K562 (cell line): ENCODE data around the gene CDYL. TPM values are rescaled to one million over a fixed set of nuclear protein-coding genes. Genes with fewer than 3 reads are reported as not detected.

ENCODE experiments used
- ATAC-seq: fragments of 200-7000 bp; cut with Tn5 transposase; 3 replicates; pipeline ENCODE4 v1.9.1; 2020; ENCODE audit warnings: moderate library complexity
- BruUV-seq: library from RNA; stranded (reverse); fragments of 400-500 nt; replicated peaks from 2 replicates; lab custom pipeline; 2021; lab: Mats Ljungman, UMichigan
- CTCF ChIA-PET: fragments of 300-600 bp; formaldehyde crosslinking; extraction: SDS; loops from one replicate; lab custom pipeline; 2021; ENCODE audit warnings: low intra/inter-chr PET ratio; lab: Yijun Ruan, JAX
- POLR2A ChIA-PET: fragments of 300-600, 350-650 bp; sonication (Branson Sonifier 250); formaldehyde crosslinking; extraction: SDS; loops from one replicate; lab custom pipeline; 2021; ENCODE audit warnings: antibody characterized with exemption, inconsistent platforms; lab: Yijun Ruan, JAX
- DNase-seq, 4 experiments: peaks; one replicate each; pipeline versions ENCODE4 v3.0.0 to v3.0.0-alpha.2; 2011 to 2018; ENCODE audit warnings: low spot score in 3 of 4, mixed read lengths in 3 of 4; ENCODE audit errors: extremely low read depth in 1 of 4
- FAIRE-seq: peaks from 2 replicates; lab custom pipeline; 2011; peaks lifted over from hg19 to GRCh38; lab: Jason Lieb, UNC
- H2AFZ ChIP-seq: 2 replicates; pipeline ENCODE4 v1.6.0; 2011; ENCODE audit warnings: low read depth, low read length, control low read depth, inconsistent platforms
- H3K27ac ChIP-seq: fragments of 200-600 bp; 3 replicates; pipeline ENCODE4 v1.8.0; 2011; ENCODE audit warnings: low read depth, mild to moderate bottlenecking, control low read depth, inconsistent platforms, low read length, moderate library complexity, mixed read lengths; ENCODE audit errors: extremely low read depth
- H3K27me3 ChIP-seq, 2 experiments: fragments of 300-600 bp in 1 of 2; 2 replicates in 1 of 2; 3 replicates in 1 of 2; pipeline versions ENCODE4 v1.6.0 to v1.8.0; 2011; ENCODE audit warnings: inconsistent platforms in 2 of 2, low read length in 2 of 2, mild to moderate bottlenecking in 1 of 2, mixed read lengths in 1 of 2, moderate library complexity in 1 of 2; ENCODE audit not compliant: control insufficient read depth in 2 of 2, insufficient read depth in 2 of 2
- H3K36me3 ChIP-seq: fragments of 300-600 bp; 3 replicates; pipeline ENCODE4 v1.8.0; 2011; ENCODE audit warnings: mild to moderate bottlenecking, low read length, inconsistent platforms; ENCODE audit not compliant: control insufficient read depth, insufficient read depth
- H3K4me1 ChIP-seq, 2 experiments: fragments of 200-600 bp in 1 of 2; replicated peaks in 1 of 2; 2 replicates in 1 of 2; 3 replicates in 1 of 2; pipeline versions ENCODE4 v1.5.1 to v1.8.0; 2011; ENCODE audit warnings: inconsistent platforms in 2 of 2, low read length in 2 of 2, mild to moderate bottlenecking in 1 of 2, mixed read lengths in 1 of 2, moderate library complexity in 1 of 2; ENCODE audit not compliant: control insufficient read depth in 2 of 2, insufficient read depth in 2 of 2
- H3K4me2 ChIP-seq: 2 replicates; pipeline ENCODE4 v1.6.1; 2011; ENCODE audit warnings: low read length, control low read depth, inconsistent platforms, mixed read lengths; ENCODE audit not compliant: insufficient read depth
- H3K4me3 ChIP-seq: fragments of 200-600 bp; sonication (generic), shearing (Covaris generic); 2 replicates; pipeline ENCODE4 v1.5.1; 2016; ENCODE audit warnings: control low read depth, inconsistent platforms
- H3K79me2 ChIP-seq: fragments of 200-600 bp; 3 replicates; pipeline ENCODE4 v1.8.0; 2011; ENCODE audit warnings: low read length, inconsistent platforms; ENCODE audit not compliant: control insufficient read depth, insufficient read depth
- H3K9ac ChIP-seq, 2 experiments: 2 replicates each; pipeline versions ENCODE4 v1.6.0 to v1.6.1; 2011; ENCODE audit warnings: low read depth in 2 of 2, low read length in 2 of 2, control low read depth in 1 of 2, inconsistent platforms in 1 of 2, mild to moderate bottlenecking in 1 of 2, mixed read lengths in 1 of 2; ENCODE audit not compliant: insufficient read depth in 1 of 2
- H3K9me1 ChIP-seq: one replicate; pipeline ENCODE4 v1.6.0; 2011; ENCODE audit warnings: inconsistent platforms, mild to moderate bottlenecking, low read length, moderate library complexity; ENCODE audit not compliant: control insufficient read depth, insufficient read depth
- H3K9me3 ChIP-seq: replicated peaks from 2 replicates; pipeline ENCODE4 v1.5.1; 2011; ENCODE audit warnings: low read depth, low read length, inconsistent platforms; ENCODE audit not compliant: control insufficient read depth, insufficient read depth
- H4K20me1 ChIP-seq: replicated peaks from 2 replicates; pipeline ENCODE4 v1.6.1; 2011; ENCODE audit warnings: low read length, inconsistent platforms, mixed read lengths; ENCODE audit not compliant: control insufficient read depth, insufficient read depth
- ELF2 ChIP-seq: fragments of 250-450 bp; sonication (Bioruptor Pico); IDR thresholded peaks from 2 replicates; pipeline ENCODE4 v1.5.0; 2021; ENCODE audit warnings: mild to moderate bottlenecking
- HINFP ChIP-seq: fragments of 450-650 bp; conservative IDR thresholded peaks from 2 replicates; pipeline ENCODE4 v1.6.1; 2016; ENCODE audit warnings: missing genetic modification characterization, low read depth, mild to moderate bottlenecking, control low read depth, missing compliant biosample characterization
- HNRNPUL1 ChIP-seq: fragments of 200-400 bp; formaldehyde crosslinking; IDR thresholded peaks from 2 replicates; pipeline ENCODE4 v1.6.1; 2017; ENCODE audit warnings: low read length
- JUN ChIP-seq, 2 experiments: sonication (generic) in 1 of 2; formaldehyde crosslinking in 1 of 2; IDR thresholded peaks; 2 replicates each; pipeline versions ENCODE4 v1.6.1 to v1.8.0; 2012 to 2022; ENCODE audit warnings: borderline replicate concordance in 2 of 2, mild to moderate bottlenecking in 2 of 2, improper control_type of control experiment in 1 of 2, low read depth in 1 of 2, low read length in 1 of 2, missing genetic modification reagents in 1 of 2
- MCM5 ChIP-seq: fragments of 450-650 bp; IDR thresholded peaks from 2 replicates; pipeline ENCODE4 v1.6.1; 2016; ENCODE audit warnings: low read depth
- RFX5 ChIP-seq: IDR thresholded peaks from 2 replicates; pipeline ENCODE4 v1.6.1; 2011; ENCODE audit warnings: low read depth, mild to moderate bottlenecking, improper control_type of control experiment, low read length
- RUNX1 ChIP-seq: sonication (generic); IDR thresholded peaks from 2 replicates; pipeline ENCODE4 v1.6.1; 2016; ENCODE audit warnings: antibody characterized with exemption, low read depth
- SIN3A ChIP-seq, 2 experiments: fragments of 150-350 bp in 1 of 2; IDR thresholded peaks; 2 replicates each; pipeline ENCODE4 v1.6.1; 2011 to 2016; ENCODE audit warnings: borderline replicate concordance in 2 of 2, low read depth in 2 of 2, low read length in 2 of 2, mild to moderate bottlenecking in 2 of 2, moderate library complexity in 2 of 2; ENCODE audit not compliant: control insufficient read depth in 1 of 2
- SPI1 ChIP-seq: IDR thresholded peaks from 2 replicates; pipeline ENCODE4 v1.6.1; 2011; ENCODE audit warnings: low read depth, low read length, control low read depth, borderline replicate concordance
- THAP7 ChIP-seq: fragments of 250-450 bp; sonication (Bioruptor Pico); IDR thresholded peaks from 2 replicates; pipeline ENCODE4 v1.5.0; 2021
- VEZF1 ChIP-seq: fragments of 200-800 bp; sonication (Bioruptor generic); IDR thresholded peaks from 2 replicates; pipeline ENCODE4 v1.6.1; 2017; ENCODE audit warnings: missing genetic modification characterization, missing compliant biosample characterization
- WHSC1 ChIP-seq: IDR thresholded peaks from one replicate; pipeline ENCODE4 v1.6.1; 2012; ENCODE audit warnings: low read length, control low read depth, inconsistent platforms
- YY1 ChIP-seq, 3 experiments: IDR thresholded peaks; 2 replicates each; pipeline ENCODE4 v1.6.1; 2011; ENCODE audit warnings: low read length in 2 of 3, mild to moderate bottlenecking in 2 of 3, moderate library complexity in 2 of 3, borderline replicate concordance in 1 of 3, control low read depth in 1 of 3, low read depth in 1 of 3; ENCODE audit not compliant: insufficient read depth in 3 of 3, insufficient replicate concordance in 2 of 3, control insufficient read depth in 1 of 3, insufficient read length in 1 of 3; ENCODE audit errors: extremely low read depth in 1 of 3
- ZFP36 ChIP-seq: fragments of 150-350 bp; IDR thresholded peaks from 2 replicates; pipeline ENCODE4 v1.6.1; 2018; ENCODE audit warnings: low read length, low read depth; ENCODE audit not compliant: partially characterized antibody
- WGBS: fragments of 100-300 bp; shearing (Covaris generic); methylation state at CpG from one replicate; pipeline ENCODE4 v1.1.6; 2016; ENCODE audit warnings: low coverage, mixed read lengths; ENCODE audit not compliant: insufficient coverage; ENCODE audit errors: missing lambda C conversion rate; 5-methylcytosine and 5-hydroxymethylcytosine counted together
- in situ Hi-C: fragments of 300-500 bp; cut with MboI; formaldehyde crosslinking; loops from 4 replicates; pipeline ENCODE4 v1.15.0; 2018; ENCODE audit warnings: inconsistent platforms, mixed read lengths
- intact Hi-C: fragments of 100-400 bp; cut with micrococcal nuclease; formaldehyde crosslinking; loops from 2 replicates; pipeline ENCODE4 v1.14.2; 2022
- polyA plus RNA-seq, 8 experiments: library from polyadenylated mRNA; depleted of rRNA in 4 of 8; stranded (reverse) in 5 of 8; unstranded in 3 of 8; fragments of >200 nt; fragmentation: Nextera tagmentation in 2 of 8; fragmentation: Illumina TruSeq in 1 of 8; extraction: Ambion mirVana in 2 of 8; extraction: Trizol in 1 of 8; gene quantifications; 2 replicates each; pipeline versions ENCODE4 v1.2.1 to v1.2.3, GENCODE V29; 2011 to 2014; ENCODE audit warnings: inconsistent platforms in 1 of 8, missing spikeins in 1 of 8
- total RNA-seq, 7 experiments: library from RNA; depleted of rRNA in 6 of 7; stranded (reverse); fragments of >200 nt in 6 of 7; fragmentation: Illumina TruSeq in 2 of 7; extraction: Trizol in 2 of 7; gene quantifications; 2 replicates each; pipeline versions ENCODE4 v1.2.1 to v1.2.3, GENCODE V29; 2011 to 2021; ENCODE audit warnings: low replicate concordance in 1 of 7

The CDYL gene
- total and polyA plus RNA-seq, 9 of the 15 experiments (the other 6 are each of a cell fraction or from before 2014, with no cell fraction given) = 8.1 to 45.8 (median 40.8) TPM

- peaks cover 27 to 39% of the 10 kb centered on the region in 2 experiments for H3K4me1 ChIP-seq
- intact Hi-C loops = loop anchor here (5.0 kb wide), 3 partner anchors 119 to 199 kb away; no protein-coding TSS in a partner anchor
- peaks cover 5% of the 10 kb centered on the region for H3K9me1 ChIP-seq
- no peaks in the 10 kb centered on the region for H3K27me3 ChIP-seq
- H3K4me2 ChIP-seq = peak overlapping the region; percentile 76
- ChIA-PET POLR2A (interaction anchor here (0.6 to 2.1 kb wide), 15 partner anchors 8 to 269 kb away, joined by 3 to 10 read pairs (median 4); partner anchors contain the start of gene CDYL), CTCF (no interaction called here)
- H3K36me3 ChIP-seq = no peaks in the 10 kb centered on the region
- DNase-seq (peak; percentile 58 to 89 (median 72)), ATAC-seq (peak; percentile 86), FAIRE-seq (peak; percentile 89)
- H3K4me3 ChIP-seq = peak overlapping the region; percentile 8; the same call in 1 of the 2 replicates
- WGBS = under 1% methylated on average over 8 of the region's 8 CpGs
- in situ Hi-C loops = no loop called here
- H4K20me1 ChIP-seq = no peaks in the 10 kb centered on the region
- BruUV-seq = TSS peak; percentile 51
- H3K9me3 ChIP-seq = peaks cover 4% of the 10 kb centered on the region; the same call in 1 of the 2 replicates
- peak overlapping the region; percentile 53 to 74; a peak in 3 of 4 replicates for H3K9ac ChIP-seq
- no peaks in the 10 kb centered on the region for H3K79me2 ChIP-seq
- H2AFZ ChIP-seq = peak overlapping the region; percentile 96
- peak overlapping the region; percentile 93 for H3K27ac ChIP-seq
- no peak for TF ChIP-seq THAP7 (CRISPR knock-in tag)
- peak in 1 of 3 experiments; percentile 55 for TF ChIP-seq YY1 (IDR thresholded peaks at IDR 0.05; ENCODE audit: borderline replicate concordance in 1 of 3, control insufficient read depth in 1 of 3, extremely low read depth in 1 of 3, insufficient read depth in 3 of 3, insufficient read length in 1 of 3, insufficient replicate concordance in 2 of 3, low read depth in 1 of 3, low read length in 2 of 3)
- no peak for TF ChIP-seq SPI1
- TF ChIP-seq HINFP (tag) = no peak
- TF ChIP-seq MCM5 = no peak
- no peak for TF ChIP-seq SIN3A (IDR thresholded peaks at IDR 0.05; ENCODE audit: borderline replicate concordance in 2 of 2, control insufficient read depth in 1 of 2, low read depth in 2 of 2, low read length in 2 of 2)
- TF ChIP-seq WHSC1 = no peak
- peak; percentile 39 for TF ChIP-seq VEZF1 (CRISPR knock-in tag)
- TF ChIP-seq ZFP36 = peak; percentile 17
- TF ChIP-seq ELF2 = no peak
- TF ChIP-seq RFX5 = no peak
- TF ChIP-seq HNRNPUL1 = no peak
- TF ChIP-seq JUN (IDR thresholded peaks at IDR 0.05; ENCODE audit: borderline replicate concordance, low read depth, low read length) = peak; percentile 28
- TF ChIP-seq JUN (CRISPR knock-in tag; IDR thresholded peaks at IDR 0.05; ENCODE audit: borderline replicate concordance) = no peak
- TF ChIP-seq RUNX1 = no peak
Observed at GRCh38 chr6:4727671-4728435, 48.4 kb upstream of the CDYL start.
